Measurements from ENCODE around the gene ACOD1.
"Not testable (repeated sequence)": the region's sequence is repeated elsewhere in the genome, so short reads cannot be mapped to it uniquely, and the experiment has no call there.

DNA sequence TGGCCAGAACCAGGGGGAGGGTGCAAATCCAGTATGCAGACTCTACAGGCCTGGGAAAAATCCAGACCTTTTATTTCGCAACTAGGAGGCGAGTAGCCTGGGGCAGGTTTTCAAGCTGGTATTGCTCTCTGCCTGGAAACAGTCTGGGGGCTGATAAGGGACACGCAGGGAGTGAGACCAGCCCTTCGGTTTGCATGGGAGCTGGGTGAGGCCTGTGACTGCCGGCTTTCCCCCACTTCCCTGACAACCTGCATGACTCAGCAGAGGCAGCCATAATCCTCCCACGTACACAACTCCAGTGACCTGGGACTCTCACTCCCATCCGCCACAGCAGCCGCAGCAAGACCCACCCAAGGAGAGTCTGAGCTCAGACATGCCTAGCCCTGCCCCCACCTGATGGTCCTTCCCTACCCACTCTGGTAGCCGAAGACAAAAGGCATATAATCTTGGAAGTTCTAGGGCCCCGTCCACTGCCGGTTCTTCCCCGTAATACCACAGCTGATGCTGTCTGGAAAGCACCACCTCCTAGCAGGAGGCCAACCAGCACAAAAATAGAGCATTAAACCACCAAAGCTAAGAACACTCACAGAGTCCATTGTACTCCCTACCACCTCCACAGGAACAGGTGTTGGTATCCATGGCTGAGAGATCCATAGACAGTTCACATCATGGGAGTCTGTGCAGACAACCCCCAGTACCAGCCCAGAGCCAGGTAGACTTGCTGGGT is 30.4 kb upstream of the ACOD1 start:
- TF ChIP-seq EP300 (IDR thresholded peaks at IDR 0.05; ENCODE audit: borderline replicate concordance in 1 of 2, low read depth in 1 of 2, low read length in 1 of 2); RFX5 (IDR thresholded peaks at IDR 0.05; ENCODE audit: low read length); GABPA (IDR thresholded peaks at IDR 0.05; ENCODE audit: low read depth); EZH2phosphoT487 (IDR thresholded peaks at IDR 0.05; ENCODE audit: borderline replicate concordance, low read depth); MXI1 (IDR thresholded peaks at IDR 0.05; ENCODE audit: low read depth, low read length); TAF1 (IDR thresholded peaks at IDR 0.05; ENCODE audit: borderline replicate concordance, low read depth, low read length): not testable (repeated sequence)
- TF ChIP-seq, protein P1, sequence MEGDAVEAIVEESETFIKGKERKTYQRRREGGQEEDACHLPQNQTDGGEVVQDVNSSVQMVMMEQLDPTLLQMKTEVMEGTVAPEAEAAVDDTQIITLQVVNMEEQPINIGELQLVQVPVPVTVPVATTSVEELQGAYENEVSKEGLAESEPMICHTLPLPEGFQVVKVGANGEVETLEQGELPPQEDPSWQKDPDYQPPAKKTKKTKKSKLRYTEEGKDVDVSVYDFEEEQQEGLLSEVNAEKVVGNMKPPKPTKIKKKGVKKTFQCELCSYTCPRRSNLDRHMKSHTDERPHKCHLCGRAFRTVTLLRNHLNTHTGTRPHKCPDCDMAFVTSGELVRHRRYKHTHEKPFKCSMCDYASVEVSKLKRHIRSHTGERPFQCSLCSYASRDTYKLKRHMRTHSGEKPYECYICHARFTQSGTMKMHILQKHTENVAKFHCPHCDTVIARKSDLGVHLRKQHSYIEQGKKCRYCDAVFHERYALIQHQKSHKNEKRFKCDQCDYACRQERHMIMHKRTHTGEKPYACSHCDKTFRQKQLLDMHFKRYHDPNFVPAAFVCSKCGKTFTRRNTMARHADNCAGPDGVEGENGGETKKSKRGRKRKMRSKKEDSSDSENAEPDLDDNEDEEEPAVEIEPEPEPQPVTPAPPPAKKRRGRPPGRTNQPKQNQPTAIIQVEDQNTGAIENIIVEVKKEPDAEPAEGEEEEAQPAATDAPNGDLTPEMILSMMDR (IDR thresholded peaks at IDR 0.05), result not testable (repeated sequence)
